Activated T-helper 1 cell treated with anti-CD3 and anti-CD28 coated beads, Interleukin-2, amount 50 U/mL, for 16 hours (primary cell): ENCODE results near the gene ZCWPW1.
"Not testable (repeated sequence)": the region's sequence is repeated elsewhere in the genome, so short reads cannot be mapped to it uniquely, and the experiment has no call there.

Experiments
- DNase-seq, 2 donors: peaks; one replicate each; pipeline ENCODE4 v3.0.0-alpha.2; 2020; ENCODE audit warnings: low read depth in 1 of 2, low spot score in 1 of 2

Gene ZCWPW1

GRCh38 chr7:100401811-100402210 lies 26.7 kb downstream of the ZCWPW1 start:
- DNase-seq = no peak

GRCh38 chr7:100400656-100401055 lies 27.8 kb downstream of the ZCWPW1 start:
- no peak for DNase-seq

GRCh38 chr7:100400041-100400440 lies 28.5 kb downstream of the ZCWPW1 start:
- no peak for DNase-seq

GRCh38 chr7:100398239-100398638 lies 30.3 kb downstream of the ZCWPW1 start:
- no peak for DNase-seq

GRCh38 chr7:100397315-100398081 lies 31.0 kb downstream of the ZCWPW1 start:
- no peak for DNase-seq

- DNase-seq = peak in 1 of 2 donors; percentile 25
Measured at GRCh38 chr7:100396421-100396982, 32.0 kb downstream of the ZCWPW1 start.

GRCh38 chr7:100394077-100394476 lies 34.4 kb downstream of the ZCWPW1 start:
- no peak for DNase-seq

- no peak for DNase-seq
Measured at GRCh38 chr7:100393233-100393905, 35.1 kb downstream of the ZCWPW1 start.

- DNase-seq = no peak
Measured at GRCh38 chr7:100390286-100391009, 38.1 kb downstream of the ZCWPW1 start.

GRCh38 chr7:100389437-100390088 lies 38.9 kb downstream of the ZCWPW1 start:
- DNase-seq = no peak

GRCh38 chr7:100387695-100388094 lies 40.8 kb downstream of the ZCWPW1 start:
- no peak for DNase-seq

- DNase-seq = no peak
Measured at GRCh38 chr7:100386940-100387339, 41.6 kb downstream of the ZCWPW1 start.

- DNase-seq = no peak
Measured at GRCh38 chr7:100384628-100385294, 43.7 kb downstream of the ZCWPW1 start.

- DNase-seq = not testable (repeated sequence)
Measured at GRCh38 chr7:100382234-100382853, 46.2 kb downstream of the ZCWPW1 start.

GRCh38 chr7:100381531-100382233 lies 46.8 kb downstream of the ZCWPW1 start:
- not testable (repeated sequence) for DNase-seq

GRCh38 chr7:100380196-100380595 lies 48.3 kb downstream of the ZCWPW1 start:
- no peak for DNase-seq

- no peak for DNase-seq
Measured at GRCh38 chr7:100378114-100378755, 50.3 kb downstream of the ZCWPW1 start.

- no peak for DNase-seq
Measured at GRCh38 chr7:100376066-100376465, 52.4 kb downstream of the ZCWPW1 start.

- no peak for DNase-seq
Measured at GRCh38 chr7:100374601-100375000, 53.9 kb downstream of the ZCWPW1 start.
